GM18909 (cell line): ENCODE measurements around the gene LRFN4.
A peak's percentile ranks its signal among the peaks of the same experiment; 100 is the strongest.

Experiments used
- ATAC-seq: cut with Tn5 transposase; IDR thresholded peaks from one replicate; pipeline ENCODE4 v1.9.1; 2021; ENCODE audit warnings: mild to moderate bottlenecking; ENCODE audit not compliant: unreplicated experiment, poor library complexity

Gene LRFN4

DNA sequence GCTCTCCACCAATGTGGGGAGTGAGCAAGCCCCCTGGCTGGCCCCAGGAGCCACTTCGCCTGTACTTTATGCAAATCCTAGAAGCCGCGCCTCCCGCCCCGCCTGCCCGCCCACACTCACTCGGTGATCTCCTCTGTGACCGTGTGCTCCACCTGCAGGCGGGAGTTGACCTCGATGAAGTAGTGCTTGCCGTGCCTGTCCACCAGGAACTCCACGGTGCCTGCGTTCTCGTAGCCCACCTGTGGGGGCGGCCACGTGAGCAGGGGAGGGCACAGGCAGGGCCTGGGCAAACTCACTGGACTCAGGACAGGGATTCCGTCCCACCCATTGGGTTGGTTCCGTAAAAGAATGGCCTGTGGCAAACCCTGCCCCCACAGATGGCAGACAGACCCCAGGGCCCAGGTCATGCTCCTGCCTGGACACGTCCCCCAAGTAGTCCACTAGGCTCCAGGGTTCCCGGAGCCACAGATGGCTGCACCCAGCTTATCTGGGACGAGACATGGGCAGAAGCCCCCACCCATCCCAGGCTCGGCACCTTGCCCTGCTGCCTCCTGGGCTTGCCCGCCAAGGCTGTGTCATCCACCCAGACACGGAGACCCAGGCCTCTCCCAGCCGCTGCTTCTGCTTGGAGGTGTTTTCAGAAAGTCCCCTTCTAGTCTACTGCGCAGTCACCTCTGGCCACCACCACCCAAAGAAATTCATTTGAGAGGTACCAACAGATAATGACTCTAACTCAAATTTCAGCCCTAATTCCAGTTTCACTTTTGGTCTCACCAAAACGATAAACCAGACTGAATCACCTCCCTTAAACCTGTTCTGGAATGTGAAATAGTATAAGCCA, 12.1 kb downstream of the LRFN4 start:
- ATAC-seq = peak; percentile 67

GRCh38 chr11:66869567-66869870, 12.7 kb downstream of the LRFN4 start:
- ATAC-seq = no peak

DNA sequence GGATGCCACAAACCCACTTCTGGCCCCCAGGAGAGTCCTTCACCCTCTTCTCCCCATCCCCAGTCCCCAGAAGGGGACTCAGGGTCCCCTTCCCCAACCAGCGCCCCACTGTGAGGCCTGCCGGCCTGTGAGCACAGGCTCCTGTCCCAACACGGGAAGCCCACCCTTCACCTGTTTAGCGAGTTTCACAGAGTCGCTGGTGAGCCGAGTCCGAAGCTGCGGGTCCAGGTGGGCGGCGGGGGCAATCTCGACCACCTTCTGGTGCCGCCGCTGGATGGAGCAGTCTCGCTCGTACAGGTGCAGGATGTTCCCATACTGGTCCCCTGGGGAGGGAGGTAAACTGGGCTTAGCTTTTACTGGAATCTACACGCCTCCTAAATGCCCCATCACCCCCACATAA, 13.3 kb downstream of the LRFN4 start:
- no peak for ATAC-seq

DNA sequence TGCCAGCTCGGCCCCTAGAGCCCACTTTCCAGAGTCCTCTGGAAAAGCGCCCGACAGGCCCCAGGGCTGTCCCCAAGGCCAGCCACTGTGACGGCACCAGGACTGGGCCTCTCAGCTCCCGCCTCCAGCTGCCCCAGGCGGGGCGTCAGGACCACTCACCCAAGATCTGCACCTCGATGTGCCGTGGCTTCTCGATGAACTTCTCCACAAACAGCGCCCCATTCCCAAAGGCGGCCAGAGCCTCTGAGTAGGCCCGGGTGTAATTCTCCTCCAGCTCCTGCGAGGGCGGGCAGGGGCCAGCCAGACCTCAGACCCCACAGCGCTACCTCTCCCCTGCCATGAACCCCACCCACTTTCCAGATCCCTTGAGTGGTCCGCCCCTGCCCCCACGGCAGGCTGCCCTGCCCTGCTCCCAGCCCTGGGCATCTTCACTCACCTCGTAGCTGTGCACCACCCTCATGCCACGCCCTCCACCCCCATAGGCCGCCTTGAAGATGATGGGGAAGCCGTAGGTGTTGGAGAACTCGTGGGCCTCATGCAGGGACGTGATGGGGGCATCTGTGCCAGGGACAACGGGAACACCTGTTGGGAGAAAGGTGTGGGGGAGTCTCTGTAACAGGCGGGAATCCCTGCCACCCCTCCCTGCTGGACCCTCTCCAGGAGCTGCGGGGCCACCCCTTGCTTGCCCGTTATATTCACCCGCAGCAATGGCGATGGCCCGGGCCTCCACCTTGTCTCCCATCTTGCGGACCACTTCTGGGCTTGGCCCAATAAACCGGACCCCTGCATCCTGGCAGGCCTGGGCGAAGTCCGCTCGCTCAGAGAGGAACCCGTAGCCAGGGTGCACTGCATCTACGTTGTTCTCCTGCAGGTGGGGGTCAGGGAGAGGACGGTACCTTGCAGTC, 14.0 kb downstream of the LRFN4 start:
- no peak for ATAC-seq

GRCh38 chr11:66871521-66871901, 14.6 kb downstream of the LRFN4 start:
- ATAC-seq = no peak

DNA sequence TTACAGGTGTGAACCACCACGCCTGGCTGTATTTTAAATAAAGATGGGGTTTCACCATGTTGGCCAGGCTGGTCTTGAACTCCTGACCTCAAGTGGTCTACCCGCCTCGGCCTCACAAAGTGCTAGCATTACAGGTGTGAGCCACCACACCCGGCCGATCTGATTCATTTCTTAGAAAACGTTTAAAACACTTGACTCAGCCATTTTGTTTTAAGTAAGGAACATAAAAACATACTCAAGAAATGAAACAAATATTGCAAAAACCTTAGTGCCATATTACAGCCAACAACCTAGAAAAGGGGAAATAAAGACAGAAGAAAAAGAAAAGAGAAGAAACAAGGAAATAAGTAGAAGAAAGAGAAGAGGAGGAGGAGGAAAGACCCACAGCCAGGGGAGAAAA, 17.4 kb downstream of the LRFN4 start:
- no peak for ATAC-seq

DNA sequence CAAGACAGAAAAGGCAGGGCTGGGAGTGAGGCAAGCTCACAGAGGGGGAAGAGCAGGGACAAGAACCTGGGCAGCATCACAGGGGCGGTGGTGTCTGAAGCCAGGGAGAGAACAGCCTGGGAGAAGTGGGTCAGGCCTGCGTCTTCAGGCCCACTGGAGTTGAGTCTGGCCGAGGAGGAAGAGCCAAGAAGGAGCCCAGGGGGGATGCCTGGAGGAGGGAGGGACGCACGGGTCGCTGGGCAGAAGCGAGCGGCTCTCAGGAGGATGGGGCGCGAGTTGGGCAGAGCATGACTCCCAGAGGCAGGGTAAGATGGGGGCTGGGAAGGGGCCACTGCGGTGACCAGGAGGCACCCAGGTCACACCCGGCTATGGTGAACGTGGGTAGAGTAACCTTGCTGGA, 18.5 kb downstream of the LRFN4 start:
- ATAC-seq = no peak

GRCh38 chr11:66877588-66878385, 20.9 kb downstream of the LRFN4 start:
- no peak for ATAC-seq

DNA sequence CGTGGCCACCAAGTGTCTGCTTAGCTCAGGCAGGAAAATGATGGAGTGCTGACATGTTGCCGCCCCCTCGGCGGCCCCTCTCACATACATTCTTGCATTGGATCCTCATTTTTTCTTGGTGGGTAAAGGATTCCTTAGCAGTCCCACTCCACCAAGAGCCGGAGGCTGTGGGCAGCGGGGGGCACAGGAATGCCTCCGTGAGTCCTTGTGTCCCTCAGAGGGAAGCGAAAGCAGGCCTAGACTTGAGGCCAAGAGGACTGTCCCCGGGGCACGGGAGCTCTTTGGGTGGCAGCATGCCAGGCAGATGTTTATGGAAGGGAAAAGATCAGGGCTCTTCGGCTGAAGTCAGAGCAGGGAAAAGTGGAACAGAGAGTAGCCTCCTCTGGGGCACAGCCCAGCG, 21.6 kb downstream of the LRFN4 start:
- no peak for ATAC-seq

- no peak for ATAC-seq
Measured at GRCh38 chr11:66879000-66879399, 22.1 kb downstream of the LRFN4 start.

- no peak for ATAC-seq
Measured at GRCh38 chr11:66879583-66879982, 22.7 kb downstream of the LRFN4 start.

GRCh38 chr11:66879999-66880398, 23.1 kb downstream of the LRFN4 start:
- ATAC-seq = no peak

- ATAC-seq = no peak
Measured at GRCh38 chr11:66880496-66881450, 23.9 kb downstream of the LRFN4 start.

DNA sequence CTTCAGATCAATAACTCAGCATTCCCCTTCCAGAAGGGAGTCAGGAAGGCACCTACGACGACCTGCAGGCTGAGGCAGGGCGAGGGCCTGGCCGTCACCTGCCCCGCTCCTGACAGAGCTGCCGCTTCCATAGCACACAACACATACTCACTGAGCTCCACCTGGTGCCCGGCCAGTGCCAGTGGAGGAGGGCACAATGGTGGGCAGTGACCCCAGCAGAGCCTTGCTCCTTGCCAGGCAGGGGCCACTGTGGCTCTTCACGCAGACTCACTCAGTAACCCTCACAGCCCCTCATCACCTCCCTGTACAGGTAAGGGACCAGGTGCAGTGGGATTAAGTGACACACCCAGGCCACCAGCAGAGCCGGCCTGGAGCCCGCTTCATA, 24.6 kb downstream of the LRFN4 start:
- ATAC-seq = no peak

DNA sequence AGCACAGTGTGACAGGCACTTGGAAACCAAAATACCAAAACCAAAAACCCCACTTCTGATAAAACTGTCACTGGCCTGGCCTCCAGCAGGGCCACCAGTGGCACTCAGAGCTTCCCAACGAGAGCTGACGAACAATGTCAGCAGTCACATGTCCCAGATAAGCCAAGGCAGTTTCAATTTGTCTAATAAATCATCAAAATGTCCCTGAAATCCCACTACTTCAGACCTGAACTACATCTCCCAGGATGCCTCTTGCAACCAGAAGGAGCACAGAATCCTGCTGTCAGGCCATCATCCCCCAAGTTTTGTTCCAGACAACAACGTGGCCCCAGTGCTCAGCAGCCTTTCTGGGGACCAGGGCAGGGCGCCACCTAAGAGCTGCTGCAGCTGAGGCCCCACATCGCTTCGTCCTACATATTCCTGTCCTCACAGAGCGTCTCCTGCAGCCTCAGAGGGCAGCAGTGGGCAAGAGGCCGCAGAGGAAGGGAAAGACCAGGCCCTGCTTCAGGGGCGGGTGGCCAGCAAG, 25.1 kb downstream of the LRFN4 start:
- no peak for ATAC-seq

DNA sequence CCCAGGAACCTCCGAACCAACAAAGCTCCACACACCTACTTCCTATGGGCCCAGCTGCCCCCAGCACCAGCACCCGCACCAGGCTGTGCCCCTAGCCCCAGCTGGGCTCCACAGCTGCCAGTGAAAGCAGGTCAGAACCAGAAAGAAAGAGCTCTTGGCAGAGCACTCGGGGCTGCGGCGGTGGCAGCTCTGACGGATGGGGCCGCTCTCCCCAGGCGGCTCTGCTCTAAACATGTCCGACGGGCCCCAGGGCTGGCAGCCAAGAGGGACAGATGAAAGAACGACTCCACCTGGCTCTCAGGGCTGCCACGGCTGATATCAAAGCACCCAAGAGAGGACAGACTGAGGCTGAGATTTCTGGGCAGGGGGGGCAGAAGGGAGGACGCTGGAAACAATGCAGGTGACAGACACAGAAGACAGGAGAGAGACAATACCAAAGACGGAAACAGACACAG, 25.7 kb downstream of the LRFN4 start:
- no peak for ATAC-seq

GRCh38 chr11:66883016-66883965, 26.4 kb downstream of the LRFN4 start:
- ATAC-seq = no peak

DNA sequence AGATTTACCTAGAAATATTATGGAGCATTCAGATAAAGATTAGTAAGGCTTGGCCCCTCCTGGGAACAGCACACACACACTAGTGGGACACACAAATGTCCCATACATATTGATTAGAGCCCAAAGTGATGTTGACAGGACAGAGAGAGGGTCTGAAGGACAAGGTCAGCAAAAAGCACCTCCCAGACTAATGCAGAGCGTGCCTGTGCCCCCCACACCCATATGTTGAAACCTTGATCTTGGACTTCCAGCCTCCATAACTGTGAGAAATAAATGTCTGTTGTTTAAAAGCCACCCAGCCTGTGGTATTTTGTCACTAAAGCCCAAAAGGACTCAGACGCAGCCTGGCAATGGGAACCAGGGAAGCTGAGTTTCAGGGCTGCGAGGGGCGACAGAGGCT, 27.6 kb downstream of the LRFN4 start:
- no peak for ATAC-seq
